Hair follicular keratinocyte (primary cell): ENCODE results near the gene ZNF764. TPM values are rescaled to one million over a fixed set of nuclear protein-coding genes. Genes with fewer than 3 reads are reported as not detected.

Source experiments
- total RNA-seq: library from RNA; depleted of rRNA; stranded (reverse); fragments of >200 nt; gene quantifications from 2 replicates; pipeline ENCODE4 v1.2.3, GENCODE V29; 2015

The ZNF764 gene
- total RNA-seq, result 2.7 and 4.8 TPM in 2 replicates

DNA sequence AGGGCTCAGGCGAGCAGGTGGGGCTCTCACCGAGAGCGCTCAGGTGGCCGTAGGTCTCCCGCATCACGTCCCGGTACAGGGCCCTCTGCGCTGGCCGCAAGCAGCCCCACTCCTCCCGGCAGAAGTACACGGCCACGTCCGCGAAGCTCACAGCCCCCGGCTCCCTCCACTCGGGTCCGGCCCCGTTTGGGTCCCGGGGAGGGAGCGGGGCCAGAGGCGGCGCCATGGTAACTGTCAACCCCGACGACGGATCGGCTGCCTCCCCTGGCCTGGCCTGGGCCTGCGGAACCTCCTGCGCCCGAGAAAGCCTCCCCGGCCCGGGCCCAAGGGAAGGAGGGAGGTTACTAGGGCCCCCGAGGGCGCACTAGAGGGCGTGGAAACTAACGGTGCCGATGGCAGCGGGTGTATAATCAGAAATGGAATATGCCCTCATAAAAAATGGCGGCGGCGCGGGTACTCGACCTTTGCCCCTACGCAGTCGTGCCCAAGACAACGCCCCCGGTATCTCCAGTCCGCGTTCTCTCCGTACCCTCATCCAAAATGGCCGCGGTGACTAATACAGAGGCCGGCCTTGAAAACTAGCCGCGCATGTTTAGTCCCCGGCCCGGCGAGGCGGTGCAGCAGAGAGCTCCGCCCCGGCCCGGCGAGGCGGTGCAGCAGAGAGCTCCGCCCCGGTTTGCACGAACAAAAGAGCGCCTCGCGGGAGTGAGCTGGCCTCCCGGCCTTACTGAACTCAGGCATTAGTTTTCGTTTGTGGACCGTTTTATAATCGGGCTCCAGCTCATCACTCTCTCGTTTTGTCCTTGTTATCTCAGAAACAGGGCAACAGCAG is at the start of gene ZNF764:
Gene ZNF764 (minus strand): TSS at position 418 of the 832 bp plus-strand sequence. CDS start 192 bp downstream, at position 226.

GRCh38 chr16:30585400-30586191 is 27.4 kb upstream of the ZNF764 start, which contains the start of gene ZNF785:
ZNF785 (minus strand) TSS chr16:30585697; CDS start chr16:30585611, 86 bp downstream.

DNA sequence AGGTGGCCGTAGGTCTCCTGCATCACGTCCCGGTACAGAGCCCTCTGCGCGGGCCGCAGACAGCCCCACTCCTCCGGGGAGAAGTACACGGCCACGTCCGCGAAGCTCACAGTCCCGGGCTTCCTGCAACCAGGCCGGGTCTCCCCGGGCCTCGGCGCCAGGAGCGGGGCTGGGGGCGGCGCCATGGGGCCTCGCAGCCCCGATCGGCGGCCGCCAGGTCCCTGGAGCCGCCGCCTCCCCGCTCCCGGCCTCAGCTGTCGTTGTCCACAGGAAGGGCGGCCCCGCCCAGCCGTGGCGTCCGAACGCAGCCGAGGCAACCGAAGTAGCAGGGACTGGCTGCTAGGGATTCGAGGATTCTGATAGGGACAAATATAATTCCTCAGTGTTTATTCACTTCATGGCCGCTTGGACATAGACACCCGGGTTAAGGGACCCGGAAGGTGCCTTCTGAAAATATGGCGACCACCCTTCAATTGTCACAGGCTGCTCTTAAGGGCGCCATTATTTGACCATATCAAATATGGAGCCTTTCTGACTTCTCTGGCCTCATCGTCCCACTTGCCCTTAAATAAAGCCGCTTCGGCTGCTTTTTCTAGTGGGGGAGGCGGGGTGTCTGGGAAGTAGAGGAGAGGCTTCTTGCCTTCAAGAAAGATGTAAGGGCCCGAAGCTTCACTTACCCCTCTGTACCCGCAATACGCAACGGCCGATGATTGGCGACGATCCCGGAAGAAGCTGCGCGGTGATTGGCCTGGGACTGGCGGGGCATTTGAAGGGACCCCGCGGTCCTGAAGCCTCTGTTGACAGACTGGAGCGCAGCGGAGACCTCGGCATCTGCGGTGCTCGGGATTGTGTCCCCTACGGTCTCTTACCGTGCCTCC is 13.5 kb upstream of the ZNF764 start, which contains the start of gene ZNF688:
Gene ZNF688 (minus strand): TSS at position 270 of the 878 bp plus-strand sequence. CDS start 85 bp downstream, at position 185.

DNA sequence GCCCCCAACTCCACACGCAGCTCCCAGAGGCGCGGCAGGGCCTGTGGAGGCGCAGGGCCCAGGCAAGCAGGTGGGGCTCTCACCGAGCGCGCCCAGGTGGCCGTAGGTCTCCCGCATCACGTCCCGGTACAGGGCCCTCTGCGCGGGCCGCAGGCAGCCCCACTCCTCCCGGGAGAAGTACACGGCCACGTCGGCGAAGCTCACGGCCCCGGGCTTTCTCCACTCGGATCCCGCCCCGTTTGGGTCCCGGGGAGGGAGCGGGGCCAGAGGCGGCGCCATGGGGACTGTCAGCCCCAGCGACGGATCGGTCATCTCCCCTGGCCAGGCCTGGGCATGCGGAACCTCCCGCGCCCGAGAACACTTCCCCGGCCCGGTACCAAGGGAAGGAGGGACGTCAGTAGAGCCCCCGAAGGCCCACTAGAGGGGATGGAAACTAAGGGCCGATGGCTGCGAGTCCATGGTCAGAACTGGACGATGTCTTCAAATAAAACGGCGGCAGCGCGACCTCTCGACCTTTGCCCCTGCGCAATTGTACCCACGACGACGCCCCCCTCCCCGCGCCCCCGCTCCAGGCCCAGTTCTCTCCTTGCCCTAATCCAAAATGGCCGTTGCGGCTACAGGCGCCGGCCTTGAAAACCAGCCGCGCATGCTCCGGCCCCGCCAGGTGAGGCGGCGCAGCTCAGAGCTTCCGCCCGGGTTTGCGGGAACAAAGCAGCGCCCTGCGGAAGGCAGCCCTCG is 23.6 kb downstream of the ZNF764 start, which contains the start of gene ZNF747:
Gene ZNF747 (minus strand): TSS at position 491 of the 738 bp plus-strand sequence. CDS start 179 bp downstream, at position 312.

GRCh38 chr16:30526137-30526822 is 31.9 kb downstream of the ZNF764 start, which contains the start of gene ZNF768:
ZNF768 (minus strand) TSS chr16:30526566; CDS start chr16:30526413, 153 bp downstream.

Other genes with a start within 250 kb of the ZNF764 start
- gene CD2BP2, start 203.1 kb downstream of the ZNF764 start, total RNA-seq, result 47.6 and 63.2 TPM in 2 replicates
- gene TBC1D10B, start 187.9 kb downstream of the ZNF764 start, total RNA-seq, result 33.5 and 36.0 TPM in 2 replicates
- not detected in 2 replicates for gene MYL11, start 183.6 kb downstream of the ZNF764 start, total RNA-seq
- gene SEPTIN1, start 175.8 kb downstream of the ZNF764 start, total RNA-seq, result not detected in 2 replicates
- gene ZNF48, start 163.0 kb downstream of the ZNF764 start, total RNA-seq, result 5.2 and 6.7 TPM in 2 replicates
- gene ZNF771, start 150.8 kb downstream of the ZNF764 start, total RNA-seq, result 7.7 and 9.0 TPM in 2 replicates
- 44.7 and 66.1 TPM in 2 replicates for gene DCTPP1, start 128.3 kb downstream of the ZNF764 start, total RNA-seq
- 15.9 and 20.4 TPM in 2 replicates for gene SEPHS2, start 112.5 kb downstream of the ZNF764 start, total RNA-seq
- gene ITGAL, start 85.6 kb downstream of the ZNF764 start, total RNA-seq, result not detected in 2 replicates
- 34.9 and 44.1 TPM in 2 replicates for gene ZNF768, start 31.8 kb downstream of the ZNF764 start, total RNA-seq
- 5.7 and 7.0 TPM in 2 replicates for gene ZNF747, start 23.5 kb downstream of the ZNF764 start, total RNA-seq
- gene ZNF688, start 13.3 kb upstream of the ZNF764 start, total RNA-seq, result 7.9 and 9.8 TPM in 2 replicates
- 1.7 and 2.3 TPM in 2 replicates for gene ZNF785, start 27.3 kb upstream of the ZNF764 start, total RNA-seq
- gene ZNF689, start 52.0 kb upstream of the ZNF764 start, total RNA-seq, result 4.9 and 5.8 TPM in 2 replicates
- 15.0 and 18.1 TPM in 2 replicates for gene PRR14, start 92.6 kb upstream of the ZNF764 start, total RNA-seq
- gene FBRS, start 100.1 kb upstream of the ZNF764 start, total RNA-seq, result 16.9 and 21.7 TPM in 2 replicates
- gene SRCAP, start 140.8 kb upstream of the ZNF764 start, total RNA-seq, result 3.2 and 6.5 TPM in 2 replicates
- gene PHKG2, start 190.1 kb upstream of the ZNF764 start, total RNA-seq, result 14.2 and 27.1 TPM in 2 replicates
- 1.3 and 7.1 TPM in 2 replicates for gene CFAP119, start 203.7 kb upstream of the ZNF764 start, total RNA-seq
- gene RNF40, start 203.9 kb upstream of the ZNF764 start, total RNA-seq, result 42.6 and 67.0 TPM in 2 replicates
- gene ZNF629, start 228.8 kb upstream of the ZNF764 start, total RNA-seq, result 9.9 and 11.0 TPM in 2 replicates